Activated T-helper 2 cell treated with anti-CD3 and anti-CD28 coated beads, Interferon-gamma antibody, Interleukin-2, Interleukin-4, amounts not matched to agents 10 μg/mL and 5 μg/mL and 100 μg/mL, durations not matched to agents 14 hours and 24 hours and 36 hours (primary cell): ENCODE results near the gene DUSP28. TPM values are rescaled to one million over a fixed set of nuclear protein-coding genes. Genes with fewer than 3 reads are reported as not detected.
"Not testable (repeated sequence)": the region's sequence is repeated elsewhere in the genome, so short reads cannot be mapped to it uniquely, and the experiment has no call there.

ENCODE experiments used
- DNase-seq: peaks from one replicate; pipeline ENCODE4 v3.0.0; 2021; ENCODE audit warnings: low spot score
- H3K27ac Mint-ChIP-seq: one replicate; pipeline ENCODE4 v1.8.0; 2021; ENCODE audit warnings: mixed read lengths
- H3K27me3 Mint-ChIP-seq: one replicate; pipeline ENCODE4 v1.8.0; 2021; ENCODE audit warnings: low read depth, mixed read lengths
- H3K36me3 Mint-ChIP-seq: one replicate; pipeline ENCODE4 v1.8.0; 2021; ENCODE audit warnings: low read depth, mixed read lengths
- H3K4me1 Mint-ChIP-seq: one replicate; pipeline ENCODE4 v1.8.0; 2021; ENCODE audit warnings: low read depth, mixed read lengths
- H3K4me3 Mint-ChIP-seq: one replicate; pipeline ENCODE4 v1.8.0; 2021; ENCODE audit warnings: low read depth, mild to moderate bottlenecking, moderate library complexity, mixed read lengths
- H3K9me3 Mint-ChIP-seq: one replicate; pipeline ENCODE4 v1.8.0; 2021; ENCODE audit warnings: mixed read lengths
- intact Hi-C: fragments of 100-400 bp; cut with micrococcal nuclease; formaldehyde crosslinking; loops from one replicate; pipeline ENCODE4 v1.15.1; 2023
- total RNA-seq: library from RNA; stranded (reverse); gene quantifications from 2 replicates; pipeline ENCODE4 v1.2.3, GENCODE V29; 2022

Gene DUSP28
- total RNA-seq, 1 donor from 2014 or later = 4.8 TPM

DNA sequence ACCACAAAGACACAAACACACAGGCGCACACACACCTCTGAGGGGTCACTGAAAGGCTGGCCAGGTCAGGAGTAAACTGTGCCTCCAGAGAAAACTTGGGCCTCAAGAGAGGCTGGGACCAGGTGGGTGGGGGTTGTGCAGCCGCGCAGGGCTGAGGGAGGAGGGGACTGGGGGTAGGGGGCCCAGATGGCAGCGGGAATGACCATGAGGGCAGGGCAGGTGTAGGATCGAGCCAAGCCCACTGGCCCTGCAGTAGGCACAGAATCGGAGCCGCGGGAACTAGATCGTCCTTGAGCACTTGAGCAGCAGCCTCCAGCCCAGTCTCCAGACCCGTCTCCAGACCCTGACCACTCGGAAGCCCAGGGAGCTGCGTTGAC, 39.2 kb upstream of the DUSP28 start:
- H3K27ac Mint-ChIP-seq = no peak overlapping the region
- DNase-seq = no peak
- no peaks in the 10 kb centered on the region for H3K4me1 Mint-ChIP-seq
- peaks cover 29% of the 10 kb centered on the region for H3K9me3 Mint-ChIP-seq
- intact Hi-C loops = no loop called here
- H3K36me3 Mint-ChIP-seq = peaks cover 52% of the 10 kb centered on the region
- no peak overlapping the region for H3K4me3 Mint-ChIP-seq
- H3K27me3 Mint-ChIP-seq = no peaks in the 10 kb centered on the region

DNA sequence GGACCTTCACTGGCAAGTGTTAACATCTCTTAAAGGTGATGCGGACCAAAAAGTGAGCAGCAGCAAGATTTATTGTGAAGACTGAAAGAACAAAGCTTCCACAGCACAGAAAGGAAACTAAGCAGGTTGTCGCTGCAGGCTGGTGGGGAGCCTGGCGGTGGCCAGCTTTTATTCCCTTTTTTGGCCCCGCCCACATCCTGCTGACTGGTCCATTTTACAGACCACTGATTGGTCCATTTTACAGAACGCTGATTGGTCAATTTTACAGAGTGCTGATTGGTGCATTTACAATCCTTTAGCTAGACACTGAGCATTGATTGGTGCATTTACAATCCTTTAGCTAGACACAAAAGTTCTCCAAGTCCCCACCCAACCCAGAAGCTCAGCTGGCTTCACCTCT, 38.3 kb upstream of the DUSP28 start:
- H3K27me3 Mint-ChIP-seq, DNase-seq, intact Hi-C loops, H3K4me3 Mint-ChIP-seq, H3K4me1 Mint-ChIP-seq, H3K27ac Mint-ChIP-seq: not testable (repeated sequence)
- peaks cover 60% of the 10 kb centered on the region for H3K36me3 Mint-ChIP-seq
- peaks cover 36% of the 10 kb centered on the region for H3K9me3 Mint-ChIP-seq

DNA sequence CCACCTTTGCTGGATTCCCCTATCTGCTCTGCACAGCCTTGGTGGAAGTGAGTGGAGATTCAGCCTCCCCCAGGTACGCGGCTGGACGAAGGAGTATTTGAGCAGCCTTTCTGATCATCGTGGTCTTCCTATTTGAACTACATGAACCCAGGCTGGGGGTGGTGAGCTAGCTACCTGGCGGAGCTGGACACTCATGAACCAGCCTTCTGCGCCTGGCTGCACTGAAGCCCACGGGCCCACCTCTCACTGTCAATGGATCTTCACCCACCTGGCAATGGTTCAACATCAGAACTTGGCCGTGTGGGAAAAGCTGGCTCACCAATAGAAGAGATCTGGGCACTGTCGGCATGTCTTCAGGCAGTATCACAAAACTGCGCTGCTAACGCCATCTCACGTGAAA, 37.8 kb upstream of the DUSP28 start:
- H3K36me3 Mint-ChIP-seq = peaks cover 65% of the 10 kb centered on the region
- intact Hi-C loops = no loop called here
- no peaks in the 10 kb centered on the region for H3K27me3 Mint-ChIP-seq
- DNase-seq = no peak
- H3K4me3 Mint-ChIP-seq = no peak overlapping the region
- H3K4me1 Mint-ChIP-seq = no peaks in the 10 kb centered on the region
- H3K9me3 Mint-ChIP-seq = peaks cover 41% of the 10 kb centered on the region
- no peak overlapping the region for H3K27ac Mint-ChIP-seq

- Mint-ChIP-seq H3K4me3 (no peak overlapping the region), H3K36me3 (peaks cover 75% of the 10 kb centered on the region), H3K27ac (no peak overlapping the region), H3K9me3 (peaks cover 51% of the 10 kb centered on the region), H3K27me3 (no peaks in the 10 kb centered on the region), H3K4me1 (no peaks in the 10 kb centered on the region)
- DNase-seq = no peak
- intact Hi-C loops = no loop called here
Observed at GRCh38 chr2:240523451-240524281, 36.5 kb upstream of the DUSP28 start.

GRCh38 chr2:240524963-240525718, 35.0 kb upstream of the DUSP28 start:
- no peaks in the 10 kb centered on the region for H3K27me3 Mint-ChIP-seq
- H3K4me1 Mint-ChIP-seq = no peaks in the 10 kb centered on the region
- no peak overlapping the region for H3K4me3 Mint-ChIP-seq
- intact Hi-C loops = no loop called here
- peaks cover 62% of the 10 kb centered on the region for H3K9me3 Mint-ChIP-seq
- peaks cover 84% of the 10 kb centered on the region for H3K36me3 Mint-ChIP-seq
- no peak for DNase-seq
- no peak overlapping the region for H3K27ac Mint-ChIP-seq

GRCh38 chr2:240525802-240526201, 34.4 kb upstream of the DUSP28 start:
- H3K4me3 Mint-ChIP-seq = no peak overlapping the region
- intact Hi-C loops = no loop called here
- no peaks in the 10 kb centered on the region for H3K4me1 Mint-ChIP-seq
- peaks cover 63% of the 10 kb centered on the region for H3K9me3 Mint-ChIP-seq
- H3K36me3 Mint-ChIP-seq = peaks cover 87% of the 10 kb centered on the region
- no peak overlapping the region for H3K27ac Mint-ChIP-seq
- no peaks in the 10 kb centered on the region for H3K27me3 Mint-ChIP-seq
- DNase-seq = no peak

DNA sequence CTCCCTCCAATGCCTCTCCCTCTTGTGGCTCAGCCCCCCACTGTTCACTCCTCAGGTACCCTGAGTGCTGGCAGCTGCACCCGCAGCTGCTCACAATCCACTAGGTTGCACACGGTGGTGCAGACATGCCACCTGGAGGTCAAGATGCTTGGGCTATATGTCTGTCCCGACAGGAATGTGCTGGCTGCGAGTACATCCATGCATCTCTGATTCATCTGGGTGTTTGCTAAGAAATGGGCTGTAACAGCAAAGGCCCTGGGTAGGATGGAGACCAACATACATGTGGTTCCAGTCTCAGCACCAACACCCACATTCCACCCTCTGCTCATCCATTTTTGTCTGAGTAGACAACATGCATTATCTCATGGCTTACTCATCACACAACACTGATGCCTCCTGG, 33.6 kb upstream of the DUSP28 start:
- no peak for DNase-seq
- Mint-ChIP-seq H3K4me3 (no peak overlapping the region), H3K27me3 (no peaks in the 10 kb centered on the region), H3K9me3 (peaks cover 70% of the 10 kb centered on the region), H3K36me3 (peaks cover 93% of the 10 kb centered on the region), H3K27ac (no peak overlapping the region), H3K4me1 (no peaks in the 10 kb centered on the region)
- intact Hi-C loops = no loop called here

DNA sequence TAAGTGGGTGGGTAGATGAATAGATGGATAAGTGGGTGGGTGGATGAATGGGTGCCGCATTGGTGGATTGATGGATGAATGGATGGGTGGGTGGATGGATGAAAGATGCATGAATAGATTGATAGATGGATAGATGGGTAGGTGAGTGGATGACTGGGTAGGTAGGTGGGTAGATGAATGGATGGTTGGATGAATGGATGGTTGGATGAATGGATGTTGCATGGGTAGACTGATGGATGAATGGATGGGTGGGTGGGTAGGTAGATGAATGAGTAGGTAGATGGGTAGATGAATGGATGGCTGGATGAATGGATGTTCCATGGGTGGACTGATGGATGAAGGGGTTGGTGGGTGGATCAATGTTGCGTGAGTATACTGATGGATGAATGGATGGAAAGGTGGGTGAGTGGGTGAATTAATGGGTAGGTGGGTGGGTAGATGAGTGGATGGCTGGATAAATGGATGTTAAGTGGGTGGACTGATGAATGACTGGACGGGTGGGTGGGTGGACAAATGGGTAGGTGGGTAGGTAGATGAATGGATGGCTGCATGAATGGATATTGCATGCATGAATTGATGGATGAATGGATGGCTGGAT, 32.9 kb upstream of the DUSP28 start:
- no peaks in the 10 kb centered on the region for H3K4me1 Mint-ChIP-seq
- no peak overlapping the region for H3K27ac Mint-ChIP-seq
- no peak for DNase-seq
- peaks cover 94% of the 10 kb centered on the region for H3K36me3 Mint-ChIP-seq
- peaks cover 76% of the 10 kb centered on the region for H3K9me3 Mint-ChIP-seq
- H3K4me3 Mint-ChIP-seq = no peak overlapping the region
- H3K27me3 Mint-ChIP-seq = no peaks in the 10 kb centered on the region
- intact Hi-C loops = no loop called here

DNA sequence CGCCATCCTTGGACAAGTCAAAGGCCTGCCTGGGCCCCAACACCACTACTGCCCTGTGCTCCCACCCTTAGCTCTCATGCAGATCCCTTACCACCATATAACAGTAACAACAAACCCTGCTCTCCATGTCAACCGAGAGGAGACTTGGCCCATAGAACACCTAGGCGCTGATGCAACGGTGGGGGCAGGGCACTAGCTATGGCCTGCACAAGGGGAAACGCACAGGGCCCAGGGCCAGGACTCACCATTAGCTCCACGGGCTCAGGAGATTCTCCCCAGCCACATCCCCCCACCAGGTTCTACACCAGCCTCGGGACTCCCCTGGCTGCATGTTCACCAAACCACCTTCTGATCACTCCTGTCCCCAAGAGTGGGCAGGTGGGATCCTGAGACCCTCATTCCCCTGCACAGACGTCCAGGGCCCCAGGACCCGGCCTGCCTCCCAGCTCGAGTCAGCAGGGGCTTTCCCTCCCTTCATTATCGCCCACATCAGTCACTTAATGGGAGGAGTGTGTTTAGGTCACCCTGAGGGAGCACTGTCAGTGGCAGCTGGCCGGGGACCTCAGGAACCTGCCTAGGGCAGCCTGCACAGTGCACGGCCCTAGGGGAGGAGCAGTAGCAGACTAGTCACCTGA, 31.6 kb upstream of the DUSP28 start:
- H3K27me3 Mint-ChIP-seq = no peaks in the 10 kb centered on the region
- H3K4me1 Mint-ChIP-seq = no peaks in the 10 kb centered on the region
- H3K27ac Mint-ChIP-seq = no peak overlapping the region
- no peak for DNase-seq
- H3K4me3 Mint-ChIP-seq = no peak overlapping the region
- H3K36me3 Mint-ChIP-seq = peaks cover 92% of the 10 kb centered on the region
- H3K9me3 Mint-ChIP-seq = peaks cover 76% of the 10 kb centered on the region
- intact Hi-C loops = no loop called here

- Mint-ChIP-seq H3K4me3 (no peak overlapping the region), H3K27ac (no peak overlapping the region), H3K27me3 (no peaks in the 10 kb centered on the region), H3K9me3 (peaks cover 75% of the 10 kb centered on the region), H3K36me3 (peaks cover 92% of the 10 kb centered on the region), H3K4me1 (no peaks in the 10 kb centered on the region)
- DNase-seq = no peak
- intact Hi-C loops = no loop called here
Observed at GRCh38 chr2:240529344-240529999, 30.7 kb upstream of the DUSP28 start.

- no peak overlapping the region for H3K27ac Mint-ChIP-seq
- no peak for DNase-seq
- intact Hi-C loops = no loop called here
- no peak overlapping the region for H3K4me3 Mint-ChIP-seq
- no peaks in the 10 kb centered on the region for H3K4me1 Mint-ChIP-seq
- peaks cover 92% of the 10 kb centered on the region for H3K36me3 Mint-ChIP-seq
- H3K9me3 Mint-ChIP-seq = peaks cover 68% of the 10 kb centered on the region
- no peaks in the 10 kb centered on the region for H3K27me3 Mint-ChIP-seq
Observed at GRCh38 chr2:240530181-240530580, 30.0 kb upstream of the DUSP28 start.

DNA sequence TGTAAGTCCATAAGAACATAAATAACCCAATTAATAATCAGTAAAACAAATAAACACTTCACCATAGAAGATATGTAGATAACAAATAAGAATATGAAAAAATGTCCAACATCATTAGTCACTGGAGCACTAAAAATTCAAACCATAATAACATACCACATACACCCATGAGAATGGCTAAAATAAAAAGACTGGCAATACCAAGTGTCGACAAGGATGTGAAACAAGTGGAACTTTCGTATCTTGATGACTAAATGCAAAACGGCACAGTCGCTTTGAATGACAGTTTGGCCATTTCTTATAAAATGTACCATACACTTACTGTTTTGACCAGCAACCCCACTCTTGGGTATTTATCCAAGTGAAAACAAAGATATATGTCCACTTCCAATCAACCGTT, 29.1 kb upstream of the DUSP28 start:
- Mint-ChIP-seq H3K9me3 (peaks cover 62% of the 10 kb centered on the region), H3K4me3 (no peak overlapping the region), H3K27me3 (no peaks in the 10 kb centered on the region), H3K4me1 (no peaks in the 10 kb centered on the region), H3K27ac (no peak overlapping the region), H3K36me3 (peaks cover 94% of the 10 kb centered on the region)
- no peak for DNase-seq
- intact Hi-C loops = no loop called here
